H9 (cell line): Measurements from ENCODE around the gene RGS8. TPM values are rescaled to one million over a fixed set of nuclear protein-coding genes. Genes with fewer than 3 reads are reported as not detected.

Experiments used
- DNase-seq: peaks from one replicate; pipeline ENCODE4 v3.0.0-alpha.2; 2017
- H2AFZ ChIP-seq: one replicate; pipeline ENCODE4 v1.6.1; 2013; ENCODE audit warnings: mild to moderate bottlenecking, low read length, control low read depth, moderate library complexity
- H2AK5ac ChIP-seq: 2 replicates; pipeline ENCODE4 v1.6.1; 2013; ENCODE audit warnings: low read length, control low read depth, mixed read lengths; ENCODE audit not compliant: insufficient read length
- H2BK120ac ChIP-seq: one replicate; pipeline ENCODE4 v1.6.1; 2013; ENCODE audit warnings: low read depth, mild to moderate bottlenecking, low read length, control low read depth, inconsistent platforms; ENCODE audit not compliant: poor library complexity, severe bottlenecking
- H2BK12ac ChIP-seq: 2 replicates; pipeline ENCODE4 v1.6.1; 2013; ENCODE audit warnings: low read length, control low read depth, mixed read lengths, low read depth; ENCODE audit not compliant: insufficient read length
- H2BK15ac ChIP-seq: 2 replicates; pipeline ENCODE4 v1.6.1; 2013; ENCODE audit warnings: low read depth, low read length, control low read depth
- H2BK20ac ChIP-seq: one replicate; pipeline ENCODE4 v1.6.1; 2013; ENCODE audit warnings: low read depth, mild to moderate bottlenecking, low read length, control low read depth, inconsistent platforms; ENCODE audit not compliant: poor library complexity, severe bottlenecking
- H2BK5ac ChIP-seq: 2 replicates; pipeline ENCODE4 v1.6.1; 2013; ENCODE audit warnings: low read length, control low read depth, mixed read lengths; ENCODE audit not compliant: insufficient read length
- H3K14ac ChIP-seq: 2 replicates; pipeline ENCODE4 v1.6.1; 2013; ENCODE audit warnings: low read length, control low read depth; ENCODE audit not compliant: insufficient read depth
- H3K18ac ChIP-seq: 2 replicates; pipeline ENCODE4 v1.6.1; 2013; ENCODE audit warnings: low read depth, mild to moderate bottlenecking, mixed read lengths, low read length, control low read depth; ENCODE audit not compliant: insufficient read length
- H3K23ac ChIP-seq: 2 replicates; pipeline ENCODE4 v1.6.1; 2013; ENCODE audit warnings: low read length, control low read depth, mixed read lengths, low read depth; ENCODE audit not compliant: insufficient read length
- H3K23me2 ChIP-seq: 2 replicates; pipeline ENCODE4 v1.6.1; 2013; ENCODE audit warnings: low read depth, mild to moderate bottlenecking, mixed read lengths, low read length, control low read depth; ENCODE audit not compliant: insufficient read length, poor library complexity, severe bottlenecking
- H3K27ac ChIP-seq: 2 replicates; pipeline ENCODE4 v1.5.1; 2013; ENCODE audit warnings: low read length, control low read depth, mixed read lengths, low read depth; ENCODE audit not compliant: insufficient read length
- H3K27me3 ChIP-seq: 2 replicates; pipeline ENCODE4 v1.6.1; 2013; ENCODE audit warnings: low read length, control low read depth, inconsistent platforms; ENCODE audit not compliant: insufficient read depth
- H3K4ac ChIP-seq: 2 replicates; pipeline ENCODE4 v1.6.1; 2013; ENCODE audit warnings: low read depth, mild to moderate bottlenecking, control low read depth, inconsistent platforms, low read length, moderate library complexity
- H3K4me1 ChIP-seq: 2 replicates; pipeline ENCODE4 v1.6.1; 2013; ENCODE audit warnings: low read length, control low read depth, inconsistent platforms; ENCODE audit not compliant: insufficient read depth
- H3K4me2 ChIP-seq: 2 replicates; pipeline ENCODE4 v1.6.1; 2013; ENCODE audit warnings: low read length, control low read depth, mixed read lengths; ENCODE audit not compliant: insufficient read length, insufficient read depth
- H3K56ac ChIP-seq: 2 replicates; pipeline ENCODE4 v1.6.1; 2013; ENCODE audit warnings: low read depth, mild to moderate bottlenecking, mixed read lengths, low read length, control low read depth; ENCODE audit not compliant: insufficient read length
- H3K79me1 ChIP-seq: 2 replicates; pipeline ENCODE4 v1.6.1; 2013; ENCODE audit warnings: low read depth, mild to moderate bottlenecking, moderate library complexity, low read length, control low read depth, inconsistent platforms; ENCODE audit not compliant: insufficient read depth, poor library complexity, severe bottlenecking
- H3K79me2 ChIP-seq: 2 replicates; pipeline ENCODE4 v1.6.1; 2013; ENCODE audit warnings: low read length, control low read depth, inconsistent platforms; ENCODE audit not compliant: insufficient read depth
- H3K9ac ChIP-seq: 2 replicates; pipeline ENCODE4 v1.6.1; 2013; ENCODE audit warnings: low read length, control low read depth, mixed read lengths; ENCODE audit not compliant: insufficient read length; ENCODE audit errors: extremely low read depth
- H3K9me3 ChIP-seq: one replicate; pipeline ENCODE4 v1.6.1; 2013; ENCODE audit warnings: low read depth, low read length, inconsistent platforms; ENCODE audit not compliant: control insufficient read depth
- H3T11ph ChIP-seq: one replicate; pipeline ENCODE4 v1.6.1; 2013; ENCODE audit warnings: mild to moderate bottlenecking, low read length, control low read depth, inconsistent platforms
- H4K20me1 ChIP-seq: one replicate; pipeline ENCODE4 v1.6.1; 2013; ENCODE audit not compliant: control insufficient read depth, insufficient read length, insufficient read depth
- H4K5ac ChIP-seq: 2 replicates; pipeline ENCODE4 v1.6.1; 2013; ENCODE audit warnings: low read depth, mild to moderate bottlenecking, mixed read lengths, low read length, control low read depth; ENCODE audit not compliant: insufficient read length
- H4K8ac ChIP-seq: replicated peaks from 2 replicates; pipeline ENCODE4 v1.6.1; 2013; ENCODE audit warnings: low read length, control low read depth, mixed read lengths, low read depth; ENCODE audit not compliant: insufficient read length
- H4K91ac ChIP-seq: 2 replicates; pipeline ENCODE4 v1.6.1; 2013; ENCODE audit warnings: low read depth, mild to moderate bottlenecking, moderate library complexity, mixed read lengths, low read length, control low read depth; ENCODE audit not compliant: insufficient read length
- H3K27ac Mint-ChIP-seq, 3 experiments: 2 replicates in 2 of 3; 3 replicates in 1 of 3; pipeline ENCODE4 v1.8.0; 2020 to 2021; ENCODE audit warnings: mixed read lengths in 3 of 3, mild to moderate bottlenecking in 1 of 3, moderate library complexity in 1 of 3
- H3K27me3 Mint-ChIP-seq: 2 replicates; pipeline ENCODE4 v1.8.0; 2021; ENCODE audit warnings: low read depth, mild to moderate bottlenecking, moderate library complexity, mixed read lengths
- H3K36me3 Mint-ChIP-seq, 3 experiments: 2 replicates in 2 of 3; 3 replicates in 1 of 3; pipeline ENCODE4 v1.8.0; 2020 to 2021; ENCODE audit warnings: low read depth in 3 of 3, mixed read lengths in 3 of 3; ENCODE audit not compliant: insufficient read depth in 1 of 3
- H3K4me1 Mint-ChIP-seq, 2 experiments: 2 replicates each; pipeline ENCODE4 v1.8.0; 2020; ENCODE audit warnings: mixed read lengths in 2 of 2
- H3K4me3 Mint-ChIP-seq, 2 experiments: 2 replicates in 1 of 2; 3 replicates in 1 of 2; pipeline ENCODE4 v1.8.0; 2020 to 2021; ENCODE audit warnings: mild to moderate bottlenecking in 2 of 2, mixed read lengths in 2 of 2, moderate library complexity in 1 of 2
- H3K9me3 Mint-ChIP-seq, 2 experiments: 2 replicates in 1 of 2; 3 replicates in 1 of 2; pipeline ENCODE4 v1.8.0; 2020; ENCODE audit warnings: mild to moderate bottlenecking in 2 of 2, mixed read lengths in 2 of 2, moderate library complexity in 1 of 2
- CTCF ChIP-seq: fragments of 200-600 bp; sonication (generic); conservative IDR thresholded peaks from 3 replicates; pipeline ENCODE4 v1.8.0; 2021; ENCODE audit warnings: antibody characterized with exemption, mild to moderate bottlenecking
- WGBS: extraction: QIAGEN DNeasy Blood & Tissue Kit; methylation state at CpG from one replicate; pipeline ENCODE4 v1.1.7; 2013; ENCODE audit warnings: missing lambda C conversion rate, low lambda C conversion rate, mixed read lengths; ENCODE audit not compliant: insufficient read length; ENCODE audit errors: extremely low coverage; 5-methylcytosine and 5-hydroxymethylcytosine counted together
- total RNA-seq: library from RNA; stranded (reverse); gene quantifications from 2 replicates; pipeline ENCODE4 v1.2.1, GENCODE V29; 2021

Gene RGS8
- total RNA-seq, 1 experiment from 2014 or later, result not detected

DNA sequence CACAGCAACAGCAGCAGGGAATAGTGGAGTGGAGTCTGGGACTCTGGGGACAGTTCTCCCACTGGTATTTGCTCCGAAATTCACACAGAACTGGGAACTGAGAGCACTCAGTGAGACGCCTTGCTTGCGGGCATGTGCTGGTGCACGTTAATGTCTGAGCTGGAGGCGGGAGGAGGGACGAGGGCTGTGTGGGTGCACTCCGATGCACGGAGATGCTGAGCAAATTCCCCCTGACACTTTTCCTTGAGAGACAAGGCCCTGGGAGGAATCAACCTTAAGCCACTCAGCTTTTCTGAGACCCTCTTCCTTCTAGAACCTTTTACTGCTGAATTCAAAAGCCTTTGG, 2.8 kb downstream of the RGS8 start:
- H3K4me1 ChIP-seq, result no peaks in the 10 kb centered on the region; the same call in 1 of the 2 replicates
- WGBS, result no CpG with 5 or more reads among the region's 8 CpGs
- H3K36me3 Mint-ChIP-seq, result no peaks in the 10 kb centered on the region

More for the DNA sequence above, 2.8 kb downstream of the RGS8 start:
- no peak overlapping the region for H3K56ac ChIP-seq
- no peaks in the 10 kb centered on the region for H3K9me3 ChIP-seq
- H2BK15ac ChIP-seq, result no peak overlapping the region
- no peak overlapping the region for H3K9ac ChIP-seq
- DNase-seq, result no peak
- H2AFZ ChIP-seq, result no peak overlapping the region
- H2BK12ac ChIP-seq, result no peak overlapping the region
- H2BK5ac ChIP-seq, result no peak overlapping the region
- H3K4ac ChIP-seq, result no peak overlapping the region
- Mint-ChIP-seq H3K4me1 (peaks cover 9 to 11% of the 10 kb centered on the region in 2 experiments), H3K27ac (no peak overlapping the region), H3K27me3 (peaks cover 24% of the 10 kb centered on the region), H3K4me3 (no peak overlapping the region), H3K9me3 (no peaks in the 10 kb centered on the region)
- no peak for TF ChIP-seq CTCF
- no peak overlapping the region for H3K18ac ChIP-seq
- no peaks in the 10 kb centered on the region for H3K23me2 ChIP-seq
- no peaks in the 10 kb centered on the region; the same call in 1 of the 2 replicates for H3K27me3 ChIP-seq
- no peak overlapping the region for H2AK5ac ChIP-seq
- no peak overlapping the region; the same call in 1 of the 2 replicates for H3K14ac ChIP-seq
- no peaks in the 10 kb centered on the region for H3K79me1 ChIP-seq
- no peak overlapping the region for H4K91ac ChIP-seq
- H3K79me2 ChIP-seq, result no peaks in the 10 kb centered on the region
- H3T11ph ChIP-seq, result no peak overlapping the region
- H2BK20ac ChIP-seq, result no peak overlapping the region
- no peak overlapping the region for H3K23ac ChIP-seq
- no peak overlapping the region for H3K27ac ChIP-seq
- H4K8ac ChIP-seq, result no peak overlapping the region
- H4K20me1 ChIP-seq, result no peaks in the 10 kb centered on the region
- H4K5ac ChIP-seq, result no peak overlapping the region
- H3K4me2 ChIP-seq, result no peak overlapping the region
- no peak overlapping the region for H2BK120ac ChIP-seq
